ENCODE results near the gene PYGB.
A peak's percentile ranks its signal among the peaks of the same experiment; 100 is the strongest.
"Not testable (repeated sequence)": the region's sequence is repeated elsewhere in the genome, so short reads cannot be mapped to it uniquely, and the experiment has no call there.

Gene PYGB

GRCh38 chr20:25296094-25297093 lies 48.5 kb downstream of the PYGB start:
- peak; percentile 25 for DNase-seq

DNA sequence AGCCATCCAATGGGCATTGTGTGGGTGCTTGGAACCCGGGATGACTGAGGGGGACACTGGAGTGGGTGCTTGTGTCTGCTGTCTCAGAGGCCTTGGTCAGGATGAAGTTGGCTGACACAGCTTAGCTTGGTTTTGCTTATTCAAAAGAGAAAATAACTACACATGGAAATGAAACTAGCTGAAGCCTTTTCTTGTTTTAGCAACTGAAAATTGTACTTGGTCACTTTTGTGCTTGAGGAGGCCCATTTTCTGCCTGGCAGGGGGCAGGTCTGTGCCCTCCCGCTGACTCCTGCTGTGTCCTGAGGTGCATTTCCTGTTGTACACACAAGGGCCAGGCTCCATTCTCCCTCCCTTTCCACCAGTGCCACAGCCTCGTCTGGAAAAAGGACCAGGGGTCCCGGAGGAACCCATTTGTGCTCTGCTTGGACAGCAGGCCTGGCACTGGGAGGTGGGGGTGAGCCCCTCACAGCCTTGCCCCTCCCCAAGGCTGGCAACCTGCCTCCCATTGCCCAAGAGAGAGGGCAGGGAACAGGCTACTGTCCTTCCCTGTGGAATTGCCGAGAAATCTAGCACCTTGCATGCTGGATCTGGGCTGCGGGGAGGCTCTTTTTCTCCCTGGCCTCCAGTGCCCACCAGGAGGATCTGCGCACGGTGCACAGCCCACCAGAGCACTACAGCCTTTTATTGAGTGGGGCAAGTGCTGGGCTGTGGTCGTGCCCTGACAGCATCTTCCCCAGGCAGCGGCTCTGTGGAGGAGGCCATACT lies 49.4 kb downstream of the PYGB start:
- no peak for DNase-seq

- no peak for DNase-seq
Measured at GRCh38 chr20:25299806-25300205, 51.9 kb downstream of the PYGB start.

GRCh38 chr20:25300496-25301170 lies 52.7 kb downstream of the PYGB start:
- no peak for DNase-seq

GRCh38 chr20:25301357-25301920 lies 53.6 kb downstream of the PYGB start:
- DNase-seq: no peak

- no peak for DNase-seq
Measured at GRCh38 chr20:25302596-25302995, 54.7 kb downstream of the PYGB start.

- DNase-seq: no peak
Measured at GRCh38 chr20:25303292-25304024, 55.6 kb downstream of the PYGB start.

GRCh38 chr20:25304025-25304549 lies 56.2 kb downstream of the PYGB start:
- no peak for DNase-seq

DNA sequence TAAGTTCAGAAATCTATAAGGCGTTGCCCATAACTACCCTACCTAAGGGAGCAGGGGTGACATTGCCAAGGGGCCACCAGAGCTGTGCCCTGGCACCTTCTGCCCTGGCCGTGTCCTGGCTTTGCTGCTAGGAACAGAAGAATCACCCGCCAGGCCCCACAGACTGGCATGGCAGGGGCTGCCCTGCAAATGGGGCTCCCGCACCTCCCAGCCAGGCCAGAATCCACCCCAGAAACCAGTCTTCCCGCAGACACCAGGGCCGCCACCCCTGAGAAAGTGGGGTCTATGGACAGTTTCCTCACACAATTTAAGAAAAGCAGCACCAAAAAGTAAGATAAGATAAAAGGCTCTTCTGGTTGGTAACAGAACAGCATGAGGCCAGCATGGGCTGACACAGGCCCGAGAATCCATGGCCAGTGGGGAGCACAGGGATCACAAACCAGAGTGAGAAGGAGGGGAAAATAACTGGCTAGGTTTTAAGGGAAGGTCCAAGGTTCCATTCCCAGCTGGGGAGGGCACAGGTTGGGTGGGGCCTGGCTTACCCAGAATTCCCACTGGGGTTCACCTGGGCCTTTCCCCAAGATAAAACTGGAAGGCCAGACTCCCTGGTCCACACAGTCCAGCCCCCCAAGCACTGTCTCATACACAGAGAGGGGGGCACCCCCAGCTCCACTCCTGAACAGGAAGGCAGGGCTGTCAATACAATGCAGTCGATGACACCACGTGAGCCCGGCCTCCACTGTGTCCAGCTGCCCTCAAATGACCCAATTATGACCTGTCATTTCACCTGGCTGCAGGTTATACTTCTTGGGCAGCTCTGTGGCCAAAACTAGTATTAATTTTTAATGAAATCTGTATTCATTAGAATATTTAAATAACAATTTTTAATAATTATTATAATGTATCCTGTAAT lies 59.4 kb downstream of the PYGB start:
- no peak for DNase-seq

DNA sequence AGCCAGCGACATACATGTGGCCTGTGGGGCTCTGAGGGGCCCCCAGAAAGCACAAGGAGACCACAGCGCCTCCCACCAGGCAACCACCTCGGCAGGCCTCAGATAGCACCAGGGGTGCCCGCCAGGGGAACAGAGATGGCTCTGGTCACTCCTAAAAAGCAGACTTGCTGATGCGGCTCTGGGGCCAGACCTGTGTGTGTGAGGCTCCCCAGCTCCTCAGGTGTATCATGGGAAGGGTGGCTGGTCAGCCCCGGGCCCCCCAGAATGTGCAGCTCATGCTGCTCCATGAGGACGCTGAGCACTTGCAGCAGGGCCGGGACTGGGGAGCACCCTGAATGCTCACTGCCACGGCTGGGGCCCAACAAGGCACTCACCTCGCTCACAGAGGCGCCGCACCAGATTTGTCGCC lies 60.2 kb downstream of the PYGB start:
- DNase-seq: no peak

GRCh38 chr20:25308671-25309394 lies 60.9 kb downstream of the PYGB start:
- no peak for DNase-seq

DNA sequence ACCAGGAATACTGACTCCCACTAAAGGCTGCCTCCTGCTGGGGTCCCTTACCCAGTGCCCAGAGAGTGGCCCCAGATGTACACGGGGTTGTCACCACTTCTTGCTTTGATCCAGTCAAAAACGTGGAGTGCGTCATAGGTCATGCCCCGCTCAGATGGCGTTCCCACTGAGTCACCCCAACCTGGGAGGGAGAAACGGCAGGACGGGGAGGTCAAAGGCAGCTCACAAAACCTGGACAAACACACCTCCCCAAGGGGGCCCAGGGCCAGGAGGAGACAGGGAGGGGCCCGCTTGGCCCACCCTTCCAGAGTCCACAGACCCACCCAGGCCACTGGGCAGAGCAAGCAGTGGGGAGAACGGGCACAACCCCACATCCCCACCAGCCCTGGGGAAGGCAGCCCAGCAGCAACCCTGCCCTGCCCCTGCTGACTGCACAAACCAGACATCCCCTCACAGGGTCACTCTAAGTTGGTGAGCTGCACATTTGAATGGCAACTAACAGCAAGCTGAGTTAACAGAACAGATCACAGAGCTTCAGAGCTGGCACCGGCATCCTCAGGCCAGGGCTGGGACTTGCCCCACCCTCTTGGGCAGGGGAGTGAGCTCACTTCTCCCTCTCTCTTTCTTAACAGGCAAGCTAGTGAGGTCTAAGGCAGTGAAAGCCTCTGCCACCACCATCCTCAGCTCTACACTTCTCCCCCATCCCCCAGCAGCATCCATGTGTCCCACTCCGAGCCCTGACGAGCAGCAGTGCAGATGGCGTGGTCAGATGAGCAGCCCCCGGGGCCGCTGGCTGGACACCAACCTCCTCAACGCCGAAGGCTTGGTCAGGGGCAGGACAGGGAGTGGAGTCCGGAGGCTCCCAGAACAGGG lies 61.7 kb downstream of the PYGB start:
- DNase-seq: peak; percentile 39

DNA sequence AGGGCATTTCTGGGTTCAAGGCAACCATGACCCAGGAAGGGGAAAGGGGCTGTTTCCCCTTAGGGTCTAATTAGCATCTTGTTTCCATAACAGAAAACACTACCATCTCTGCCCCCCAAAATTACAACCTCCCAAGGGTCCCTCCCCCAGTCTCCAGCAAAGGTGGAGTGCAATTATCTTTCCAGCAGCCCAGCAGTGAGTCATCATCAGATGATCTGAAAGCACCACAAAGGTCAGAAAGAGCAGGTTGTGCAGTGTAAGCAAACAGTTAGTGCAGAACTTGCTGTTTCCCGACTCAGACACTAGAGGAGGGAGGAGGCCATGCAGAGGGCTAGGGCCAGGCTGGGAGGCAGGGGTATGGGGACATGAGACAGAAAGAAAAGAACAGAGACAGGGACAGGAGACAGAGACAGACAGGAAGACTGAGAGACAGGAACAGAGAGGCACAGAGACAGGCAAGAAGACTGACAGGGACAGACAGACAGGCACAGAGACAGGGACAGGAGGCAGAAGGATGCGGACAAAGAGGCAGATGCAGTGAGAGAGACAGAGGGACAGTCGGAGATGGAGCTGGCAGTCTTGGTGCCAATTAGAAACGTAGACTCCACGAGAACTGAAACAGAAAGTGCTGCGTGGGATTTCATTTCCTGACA lies 62.5 kb downstream of the PYGB start:
- peak; percentile 84 for DNase-seq

- no peak for DNase-seq
Measured at GRCh38 chr20:25310921-25311728, 63.2 kb downstream of the PYGB start.

- DNase-seq: not testable (repeated sequence)
Measured at GRCh38 chr20:25312716-25313115, 64.8 kb downstream of the PYGB start.

- DNase-seq: no peak
Measured at GRCh38 chr20:25313593-25313992, 65.7 kb downstream of the PYGB start.

Data from activated CD4-positive, alpha-beta T cell treated with anti-CD3 and anti-CD28 coated beads, Interleukin-2, amount 50 U/mL, for 16 hours (primary cell).